Colonic mucosa (tissue), 4 donors: ENCODE measurements around the gene DGKB. TPM values are rescaled to one million over a fixed set of nuclear protein-coding genes. Genes with fewer than 3 reads are reported as not detected.

Source experiments
- DNase-seq: peaks from one replicate; pipeline ENCODE4 v3.0.0-alpha.2; 2020
- H3K27ac ChIP-seq: fragments of 200-600 bp; one replicate; pipeline ENCODE4 v1.8.0; 2021
- H3K27me3 ChIP-seq: fragments of 200-600 bp; one replicate; pipeline ENCODE4 v1.8.0; 2021
- H3K36me3 ChIP-seq: fragments of 200-600 bp; one replicate; pipeline ENCODE4 v1.8.0; 2021
- H3K4me1 ChIP-seq: fragments of 200-600 bp; one replicate; pipeline ENCODE4 v1.8.0; 2021; ENCODE audit warnings: mild to moderate bottlenecking
- H3K4me3 ChIP-seq: fragments of 200-600 bp; one replicate; pipeline ENCODE4 v1.8.0; 2021
- H3K9ac ChIP-seq, 2 donors: one replicate each; pipeline ENCODE4 v1.7.0; 2013; ENCODE audit warnings: control low read depth in 2 of 2, low read depth in 2 of 2, low read length in 2 of 2
- H3K9me3 ChIP-seq: fragments of 200-600 bp; one replicate; pipeline ENCODE4 v1.8.0; 2021
- CTCF ChIP-seq: fragments of 200-600 bp; IDR thresholded peaks from one replicate; pipeline ENCODE4 v1.8.0; 2022; ENCODE audit warnings: antibody characterized with exemption, mild to moderate bottlenecking
- intact Hi-C: fragments of 100-400 bp; cut with DNase I; formaldehyde crosslinking; loops from one replicate; pipeline ENCODE4 v1.14.1; 2022
- total RNA-seq, 2 donors: library from RNA; stranded (reverse); fragmentation: NEBNext Ultra II Directional in 1 of 2; extraction: Animal tissue kit (Norgen Biotek cat#: 25700) in 1 of 2; gene quantifications; one replicate each; pipeline ENCODE4 v1.2.1, GENCODE V29; 2021
- donor health status: healthy.
- donor health status: DM: no; HTN: no; CAD: no.
- donor health status: DM: no; HTN: no; CAD: no.

Gene DGKB
- total RNA-seq, 2 donors from 2014 or later, result 0.25 to 0.61 TPM

DNA sequence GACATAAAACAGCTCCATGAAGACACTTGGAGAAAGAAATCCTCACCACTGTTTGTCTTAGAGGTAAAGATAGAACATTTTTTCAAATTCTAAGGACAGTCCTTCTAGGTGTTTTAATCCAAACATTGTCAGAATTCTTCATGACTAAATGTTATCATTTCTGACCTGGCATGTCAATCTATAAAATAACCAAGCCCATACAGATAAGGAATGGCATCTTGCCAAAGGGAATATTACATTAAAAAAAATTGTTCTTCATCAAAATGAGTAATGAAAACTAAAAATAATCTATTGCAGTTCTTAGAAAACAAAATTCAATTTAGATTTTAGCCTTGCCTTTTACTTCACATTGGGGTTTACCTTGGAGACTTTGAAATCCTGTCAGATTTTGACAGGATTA is 33.6 kb downstream of the DGKB start:
- Histone ChIP-seq H3K27ac (no peak overlapping the region), H3K36me3 (no peaks in the 10 kb centered on the region), H3K4me1 (no peaks in the 10 kb centered on the region), H3K9ac (no peak overlapping the region), H3K27me3 (no peaks in the 10 kb centered on the region), H3K9me3 (no peaks in the 10 kb centered on the region), H3K4me3 (no peak overlapping the region)
- no peak for TF ChIP-seq CTCF
- DNase-seq, result no peak
- intact Hi-C loops, result no loop called here

- Histone ChIP-seq H3K27ac (no peak overlapping the region), H3K9ac (no peak overlapping the region), H3K27me3 (no peaks in the 10 kb centered on the region), H3K9me3 (no peaks in the 10 kb centered on the region), H3K4me1 (no peaks in the 10 kb centered on the region), H3K4me3 (no peak overlapping the region), H3K36me3 (no peaks in the 10 kb centered on the region)
- no peak for DNase-seq
- no peak for TF ChIP-seq CTCF
- intact Hi-C loops, result no loop called here
Observed at GRCh38 chr7:14861456-14861855, 41.1 kb downstream of the DGKB start.

DNA sequence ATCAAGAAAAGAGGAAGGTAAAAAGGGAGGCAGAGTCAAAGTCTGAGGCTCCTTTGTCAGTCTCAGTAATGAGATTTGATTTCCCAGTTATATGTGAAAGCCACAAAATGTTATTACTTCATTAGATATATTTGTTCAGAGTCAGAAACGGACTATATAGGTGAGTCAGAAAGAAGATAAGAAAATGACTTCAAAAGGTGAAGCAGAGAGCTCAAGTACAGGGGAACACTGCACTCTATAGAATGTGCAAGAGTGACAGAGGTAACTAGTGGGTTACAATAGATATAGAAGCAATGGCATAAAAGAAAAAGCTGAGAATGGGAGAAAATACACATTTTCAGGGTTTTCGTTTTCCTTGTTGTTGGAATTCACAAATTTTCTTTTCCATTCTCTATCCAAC is 43.3 kb downstream of the DGKB start:
- intact Hi-C loops, result no loop called here
- Histone ChIP-seq H3K4me1 (no peaks in the 10 kb centered on the region), H3K27me3 (no peaks in the 10 kb centered on the region), H3K9me3 (no peaks in the 10 kb centered on the region), H3K27ac (no peak overlapping the region), H3K4me3 (no peak overlapping the region), H3K9ac (no peak overlapping the region), H3K36me3 (no peaks in the 10 kb centered on the region)
- TF ChIP-seq CTCF, result no peak
- no peak for DNase-seq

GRCh38 chr7:14858866-14859265 is 43.7 kb downstream of the DGKB start:
- Histone ChIP-seq H3K27ac (no peak overlapping the region), H3K4me3 (no peak overlapping the region), H3K9me3 (no peaks in the 10 kb centered on the region), H3K9ac (no peak overlapping the region), H3K36me3 (no peaks in the 10 kb centered on the region), H3K4me1 (no peaks in the 10 kb centered on the region), H3K27me3 (no peaks in the 10 kb centered on the region)
- intact Hi-C loops, result no loop called here
- DNase-seq, result no peak
- TF ChIP-seq CTCF, result no peak

- intact Hi-C loops, result no loop called here
- H3K4me1 ChIP-seq, result no peaks in the 10 kb centered on the region
Observed at GRCh38 chr7:14858410-14858809, 44.1 kb downstream of the DGKB start.

More at GRCh38 chr7:14858410-14858809, 44.1 kb downstream of the DGKB start:
- Histone ChIP-seq H3K27me3 (no peaks in the 10 kb centered on the region), H3K9me3 (no peaks in the 10 kb centered on the region), H3K36me3 (no peaks in the 10 kb centered on the region), H3K4me3 (no peak overlapping the region), H3K9ac (no peak overlapping the region), H3K27ac (no peak overlapping the region)
- DNase-seq, result no peak
- TF ChIP-seq CTCF, result no peak
